Omental fat pad (tissue), 4 donors: ENCODE measurements around the gene ARAP1. TPM values are rescaled to one million over a fixed set of nuclear protein-coding genes. Genes with fewer than 3 reads are reported as not detected.

Source experiments
- ATAC-seq: fragments of 150-250 bp; one replicate; pipeline ENCODE4 v1.9.1; 2016; ENCODE audit warnings: mild to moderate bottlenecking, moderate library complexity; ENCODE audit not compliant: low FRiP score
- DNase-seq: peaks from one replicate; pipeline ENCODE4 v3.0.0-alpha.2; 2019; ENCODE audit warnings: low spot score
- CTCF ChIP-seq, 3 donors: fragments of 450-650 bp; IDR thresholded peaks; one replicate each; pipeline ENCODE4 v1.5.1; 2016 to 2017; ENCODE audit warnings: antibody characterized with exemption in 3 of 3, mild to moderate bottlenecking in 3 of 3, moderate library complexity in 2 of 3
- total RNA-seq, 4 donors: library from RNA; depleted of rRNA; stranded (reverse); fragments of >200 nt; gene quantifications; one replicate each; pipeline ENCODE4 v1.1.0, GENCODE V29; 2016

Gene ARAP1
- total RNA-seq, 4 donors from 2014 or later: 112 to 204 (median 123) TPM

GRCh38 chr11:72740562-72741428, 11.4 kb downstream of the ARAP1 start:
- no peak for TF ChIP-seq CTCF (IDR thresholded peaks at IDR 0.05)
- ATAC-seq (peak; percentile 8), DNase-seq (no peak)

- ATAC-seq: no peak
- DNase-seq: no peak
- TF ChIP-seq CTCF (IDR thresholded peaks at IDR 0.05): no peak
Measured at GRCh38 chr11:72740060-72740424, 12.2 kb downstream of the ARAP1 start.

GRCh38 chr11:72739240-72740059, 12.8 kb downstream of the ARAP1 start:
- ATAC-seq: no peak
- no peak for TF ChIP-seq CTCF (IDR thresholded peaks at IDR 0.05)
- DNase-seq: no peak

GRCh38 chr11:72738199-72739141, 13.7 kb downstream of the ARAP1 start:
- DNase-seq (no peak), ATAC-seq (no peak)
- TF ChIP-seq CTCF (IDR thresholded peaks at IDR 0.05): no peak

GRCh38 chr11:72737336-72737735, 14.9 kb downstream of the ARAP1 start:
- DNase-seq (no peak), ATAC-seq (no peak)
- TF ChIP-seq CTCF (IDR thresholded peaks at IDR 0.05): no peak

- no peak for TF ChIP-seq CTCF (IDR thresholded peaks at IDR 0.05)
- ATAC-seq (peak; percentile 53), DNase-seq (no peak)
Measured at GRCh38 chr11:72736452-72737069, 15.6 kb downstream of the ARAP1 start.
